H9 (cell line): Measurements from ENCODE around the gene GAS1. TPM values are rescaled to one million over a fixed set of nuclear protein-coding genes. Genes with fewer than 3 reads are reported as not detected.

Experiments
- DNase-seq: peaks from one replicate; pipeline ENCODE4 v3.0.0-alpha.2; 2017
- H2AFZ ChIP-seq: one replicate; pipeline ENCODE4 v1.6.1; 2013; ENCODE audit warnings: mild to moderate bottlenecking, low read length, control low read depth, moderate library complexity
- H2AK5ac ChIP-seq: 2 replicates; pipeline ENCODE4 v1.6.1; 2013; ENCODE audit warnings: low read length, control low read depth, mixed read lengths; ENCODE audit not compliant: insufficient read length
- H2BK120ac ChIP-seq: one replicate; pipeline ENCODE4 v1.6.1; 2013; ENCODE audit warnings: low read depth, mild to moderate bottlenecking, low read length, control low read depth, inconsistent platforms; ENCODE audit not compliant: poor library complexity, severe bottlenecking
- H2BK12ac ChIP-seq: 2 replicates; pipeline ENCODE4 v1.6.1; 2013; ENCODE audit warnings: low read length, control low read depth, mixed read lengths, low read depth; ENCODE audit not compliant: insufficient read length
- H2BK15ac ChIP-seq: 2 replicates; pipeline ENCODE4 v1.6.1; 2013; ENCODE audit warnings: low read depth, low read length, control low read depth
- H2BK20ac ChIP-seq: one replicate; pipeline ENCODE4 v1.6.1; 2013; ENCODE audit warnings: low read depth, mild to moderate bottlenecking, low read length, control low read depth, inconsistent platforms; ENCODE audit not compliant: poor library complexity, severe bottlenecking
- H2BK5ac ChIP-seq: 2 replicates; pipeline ENCODE4 v1.6.1; 2013; ENCODE audit warnings: low read length, control low read depth, mixed read lengths; ENCODE audit not compliant: insufficient read length
- H3K14ac ChIP-seq: 2 replicates; pipeline ENCODE4 v1.6.1; 2013; ENCODE audit warnings: low read length, control low read depth; ENCODE audit not compliant: insufficient read depth
- H3K18ac ChIP-seq: 2 replicates; pipeline ENCODE4 v1.6.1; 2013; ENCODE audit warnings: low read depth, mild to moderate bottlenecking, mixed read lengths, low read length, control low read depth; ENCODE audit not compliant: insufficient read length
- H3K23ac ChIP-seq: 2 replicates; pipeline ENCODE4 v1.6.1; 2013; ENCODE audit warnings: low read length, control low read depth, mixed read lengths, low read depth; ENCODE audit not compliant: insufficient read length
- H3K23me2 ChIP-seq: 2 replicates; pipeline ENCODE4 v1.6.1; 2013; ENCODE audit warnings: low read depth, mild to moderate bottlenecking, mixed read lengths, low read length, control low read depth; ENCODE audit not compliant: insufficient read length, poor library complexity, severe bottlenecking
- H3K27ac ChIP-seq: 2 replicates; pipeline ENCODE4 v1.5.1; 2013; ENCODE audit warnings: low read length, control low read depth, mixed read lengths, low read depth; ENCODE audit not compliant: insufficient read length
- H3K27me3 ChIP-seq: 2 replicates; pipeline ENCODE4 v1.6.1; 2013; ENCODE audit warnings: low read length, control low read depth, inconsistent platforms; ENCODE audit not compliant: insufficient read depth
- H3K4ac ChIP-seq: 2 replicates; pipeline ENCODE4 v1.6.1; 2013; ENCODE audit warnings: low read depth, mild to moderate bottlenecking, control low read depth, inconsistent platforms, low read length, moderate library complexity
- H3K4me1 ChIP-seq: 2 replicates; pipeline ENCODE4 v1.6.1; 2013; ENCODE audit warnings: low read length, control low read depth, inconsistent platforms; ENCODE audit not compliant: insufficient read depth
- H3K4me2 ChIP-seq: 2 replicates; pipeline ENCODE4 v1.6.1; 2013; ENCODE audit warnings: low read length, control low read depth, mixed read lengths; ENCODE audit not compliant: insufficient read length, insufficient read depth
- H3K56ac ChIP-seq: 2 replicates; pipeline ENCODE4 v1.6.1; 2013; ENCODE audit warnings: low read depth, mild to moderate bottlenecking, mixed read lengths, low read length, control low read depth; ENCODE audit not compliant: insufficient read length
- H3K79me1 ChIP-seq: 2 replicates; pipeline ENCODE4 v1.6.1; 2013; ENCODE audit warnings: low read depth, mild to moderate bottlenecking, moderate library complexity, low read length, control low read depth, inconsistent platforms; ENCODE audit not compliant: insufficient read depth, poor library complexity, severe bottlenecking
- H3K79me2 ChIP-seq: 2 replicates; pipeline ENCODE4 v1.6.1; 2013; ENCODE audit warnings: low read length, control low read depth, inconsistent platforms; ENCODE audit not compliant: insufficient read depth
- H3K9ac ChIP-seq: 2 replicates; pipeline ENCODE4 v1.6.1; 2013; ENCODE audit warnings: low read length, control low read depth, mixed read lengths; ENCODE audit not compliant: insufficient read length; ENCODE audit errors: extremely low read depth
- H3K9me3 ChIP-seq: one replicate; pipeline ENCODE4 v1.6.1; 2013; ENCODE audit warnings: low read depth, low read length, inconsistent platforms; ENCODE audit not compliant: control insufficient read depth
- H3T11ph ChIP-seq: one replicate; pipeline ENCODE4 v1.6.1; 2013; ENCODE audit warnings: mild to moderate bottlenecking, low read length, control low read depth, inconsistent platforms
- H4K20me1 ChIP-seq: one replicate; pipeline ENCODE4 v1.6.1; 2013; ENCODE audit not compliant: control insufficient read depth, insufficient read length, insufficient read depth
- H4K5ac ChIP-seq: 2 replicates; pipeline ENCODE4 v1.6.1; 2013; ENCODE audit warnings: low read depth, mild to moderate bottlenecking, mixed read lengths, low read length, control low read depth; ENCODE audit not compliant: insufficient read length
- H4K8ac ChIP-seq: replicated peaks from 2 replicates; pipeline ENCODE4 v1.6.1; 2013; ENCODE audit warnings: low read length, control low read depth, mixed read lengths, low read depth; ENCODE audit not compliant: insufficient read length
- H4K91ac ChIP-seq: 2 replicates; pipeline ENCODE4 v1.6.1; 2013; ENCODE audit warnings: low read depth, mild to moderate bottlenecking, moderate library complexity, mixed read lengths, low read length, control low read depth; ENCODE audit not compliant: insufficient read length
- H3K27ac Mint-ChIP-seq, 3 experiments: 2 replicates in 2 of 3; 3 replicates in 1 of 3; pipeline ENCODE4 v1.8.0; 2020 to 2021; ENCODE audit warnings: mixed read lengths in 3 of 3, mild to moderate bottlenecking in 1 of 3, moderate library complexity in 1 of 3
- H3K27me3 Mint-ChIP-seq: 2 replicates; pipeline ENCODE4 v1.8.0; 2021; ENCODE audit warnings: low read depth, mild to moderate bottlenecking, moderate library complexity, mixed read lengths
- H3K36me3 Mint-ChIP-seq, 3 experiments: 2 replicates in 2 of 3; 3 replicates in 1 of 3; pipeline ENCODE4 v1.8.0; 2020 to 2021; ENCODE audit warnings: low read depth in 3 of 3, mixed read lengths in 3 of 3; ENCODE audit not compliant: insufficient read depth in 1 of 3
- H3K4me1 Mint-ChIP-seq, 2 experiments: 2 replicates each; pipeline ENCODE4 v1.8.0; 2020; ENCODE audit warnings: mixed read lengths in 2 of 2
- H3K4me3 Mint-ChIP-seq, 2 experiments: 2 replicates in 1 of 2; 3 replicates in 1 of 2; pipeline ENCODE4 v1.8.0; 2020 to 2021; ENCODE audit warnings: mild to moderate bottlenecking in 2 of 2, mixed read lengths in 2 of 2, moderate library complexity in 1 of 2
- H3K9me3 Mint-ChIP-seq, 2 experiments: 2 replicates in 1 of 2; 3 replicates in 1 of 2; pipeline ENCODE4 v1.8.0; 2020; ENCODE audit warnings: mild to moderate bottlenecking in 2 of 2, mixed read lengths in 2 of 2, moderate library complexity in 1 of 2
- CTCF ChIP-seq: fragments of 200-600 bp; sonication (generic); conservative IDR thresholded peaks from 3 replicates; pipeline ENCODE4 v1.8.0; 2021; ENCODE audit warnings: antibody characterized with exemption, mild to moderate bottlenecking
- WGBS: extraction: QIAGEN DNeasy Blood & Tissue Kit; methylation state at CpG from one replicate; pipeline ENCODE4 v1.1.7; 2013; ENCODE audit warnings: missing lambda C conversion rate, low lambda C conversion rate, mixed read lengths; ENCODE audit not compliant: insufficient read length; ENCODE audit errors: extremely low coverage; 5-methylcytosine and 5-hydroxymethylcytosine counted together
- total RNA-seq: library from RNA; stranded (reverse); gene quantifications from 2 replicates; pipeline ENCODE4 v1.2.1, GENCODE V29; 2021

The GAS1 gene
- total RNA-seq, 1 experiment from 2014 or later = 2.3 TPM

GRCh38 chr9:86908261-86908660, 39.0 kb downstream of the GAS1 start:
- no peak overlapping the region for H3K23ac ChIP-seq
- Mint-ChIP-seq H3K4me3 (no peak overlapping the region), H3K9me3 (peaks cover 13 to 18% of the 10 kb centered on the region in 2 experiments), H3K27ac (no peak overlapping the region; a peak in 1 of 7 replicates), H3K27me3 (peaks cover 34% of the 10 kb centered on the region), H3K4me1 (peaks cover 12 to 18% of the 10 kb centered on the region in 2 experiments), H3K36me3 (peaks cover 1 to 14% (median 1%) of the 10 kb centered on the region in 3 experiments; a peak in 5 of 7 replicates)
- H2BK20ac ChIP-seq = no peak overlapping the region
- no peak overlapping the region for H3K4ac ChIP-seq
- H4K91ac ChIP-seq = no peak overlapping the region
- no peaks in the 10 kb centered on the region for H3K9me3 ChIP-seq
- H3K9ac ChIP-seq = no peak overlapping the region
- no peak overlapping the region for H4K5ac ChIP-seq
- peaks cover 4% of the 10 kb centered on the region for H3K23me2 ChIP-seq
- no peak overlapping the region for H2BK5ac ChIP-seq
- H2BK15ac ChIP-seq = no peak overlapping the region
- no peaks in the 10 kb centered on the region for H3K79me2 ChIP-seq
- no CpG with 5 or more reads among the region's 3 CpGs for WGBS
- H4K8ac ChIP-seq = no peak overlapping the region
- no peaks in the 10 kb centered on the region for H3K27me3 ChIP-seq
- H2BK120ac ChIP-seq = no peak overlapping the region
- H3K79me1 ChIP-seq = no peaks in the 10 kb centered on the region
- H3K27ac ChIP-seq = no peak overlapping the region
- no peak overlapping the region for H3K4me2 ChIP-seq
- no peaks in the 10 kb centered on the region for H3K4me1 ChIP-seq
- no peak overlapping the region for H3K18ac ChIP-seq
- no peak overlapping the region for H3K56ac ChIP-seq
- no peak overlapping the region for H2AK5ac ChIP-seq
- no peak overlapping the region for H3K14ac ChIP-seq
- no peak for TF ChIP-seq CTCF
- no peak overlapping the region for H2BK12ac ChIP-seq
- no peaks in the 10 kb centered on the region for H4K20me1 ChIP-seq
- H2AFZ ChIP-seq = no peak overlapping the region
- DNase-seq = no peak
- no peak overlapping the region for H3T11ph ChIP-seq
